ENCODE data around the gene ZNF319.

GRCh38 chr16:57995721-57996405 is 4.6 kb downstream of the ZNF319 start:
- TF ChIP-seq ETS1 (IDR thresholded peaks at IDR 0.05) (no peak), CTCF (conservative IDR thresholded peaks at IDR 0.05; ENCODE audit: low read depth in 2 of 2) (no peak), REST (IDR thresholded peaks at IDR 0.05; ENCODE audit: unreplicated experiment) (no peak), JUNB (IDR thresholded peaks at IDR 0.05; ENCODE audit: unreplicated experiment) (no peak), POLR2AphosphoS5 (IDR thresholded peaks at IDR 0.05; ENCODE audit: low read depth) (no peak), EZH2phosphoT487 (IDR thresholded peaks at IDR 0.05; ENCODE audit: unreplicated experiment) (no peak), EZH2 (IDR thresholded peaks at IDR 0.05; ENCODE audit: low read depth, unreplicated experiment) (no peak)
